Activated CD8-positive, alpha-beta memory T cell treated with anti-CD3 and anti-CD28 coated beads, Interleukin-2, amount 10 ng/mL, durations not matched to agents 7 days and 5 days (primary cell): ENCODE results near the gene TICRR. TPM values are rescaled to one million over a fixed set of nuclear protein-coding genes. Genes with fewer than 3 reads are reported as not detected.

Source experiments
- ATAC-seq: fragments of 150-1000 bp; cut with Tn5 transposase; one replicate; pipeline ENCODE4 v1.10.0; 2021; ENCODE audit warnings: moderate library complexity
- CTCF ChIA-PET: fragments of 350-600 bp; sonication (Branson Sonifier 250); formaldehyde crosslinking; loops from one replicate; lab custom pipeline; 2021; ENCODE audit warnings: antibody characterized with exemption; lab: Charles Lee
- DNase-seq: peaks from one replicate; pipeline ENCODE4 v3.0.0-alpha.2; 2020
- H3K27ac Mint-ChIP-seq: one replicate; pipeline ENCODE4 v1.8.0; 2021; ENCODE audit warnings: mild to moderate bottlenecking, mixed read lengths
- H3K27me3 Mint-ChIP-seq: one replicate; pipeline ENCODE4 v1.8.0; 2021; ENCODE audit warnings: mixed read lengths
- H3K36me3 Mint-ChIP-seq: one replicate; pipeline ENCODE4 v1.8.0; 2021; ENCODE audit warnings: mild to moderate bottlenecking, mixed read lengths
- H3K4me1 Mint-ChIP-seq: one replicate; pipeline ENCODE4 v1.8.0; 2021; ENCODE audit warnings: mixed read lengths
- H3K4me3 Mint-ChIP-seq: one replicate; pipeline ENCODE4 v1.8.0; 2021; ENCODE audit warnings: mild to moderate bottlenecking, moderate library complexity, mixed read lengths
- H3K9me3 Mint-ChIP-seq: one replicate; pipeline ENCODE4 v1.8.0; 2022; ENCODE audit warnings: low read depth, mixed read lengths
- total RNA-seq, 2 experiments: library from RNA; stranded (reverse); gene quantifications; one replicate each; pipeline ENCODE4 v1.2.3, GENCODE V29; 2021

TICRR gene
- total RNA-seq, 2 experiments from 2014 or later: 30.8 to 35.5 TPM

DNA sequence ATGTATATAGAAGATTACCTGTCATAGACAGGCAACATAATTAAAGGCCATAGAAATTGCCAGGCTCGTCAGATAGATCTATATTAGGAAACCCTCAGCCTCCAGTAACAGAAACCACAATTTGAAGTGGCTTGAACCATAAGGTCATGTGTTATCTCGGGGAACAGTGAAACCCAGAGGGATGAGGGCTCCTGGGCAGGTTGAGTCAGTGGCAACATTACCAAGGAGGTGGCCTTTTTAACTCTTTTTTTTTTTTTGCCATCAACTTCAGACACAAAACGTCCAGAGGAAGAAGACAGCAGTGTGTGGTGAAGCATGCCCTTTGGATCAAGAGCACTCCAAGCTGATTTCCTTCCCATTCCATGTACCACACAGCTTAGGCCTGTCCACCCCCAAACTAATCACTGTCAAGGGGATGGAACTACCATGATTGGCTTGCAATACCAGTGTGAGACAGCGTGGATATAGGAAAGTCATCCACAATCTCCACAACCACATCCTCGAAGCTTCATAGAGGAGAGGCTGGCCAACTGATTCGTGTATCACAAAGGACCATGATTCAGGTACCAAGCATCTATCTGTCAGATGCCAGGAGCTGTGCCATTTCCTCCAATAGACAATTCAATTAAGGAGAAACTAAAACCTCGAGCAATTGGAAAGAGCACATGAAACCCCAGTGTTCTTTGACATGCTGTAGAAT, 81.0 kb downstream of the TICRR start:
- no peak overlapping the region for H3K27ac Mint-ChIP-seq
- ATAC-seq (no peak), DNase-seq (no peak)
- peaks cover 61% of the 10 kb centered on the region for H3K27me3 Mint-ChIP-seq
- CTCF ChIA-PET: no interaction called here
- H3K4me3 Mint-ChIP-seq: no peak overlapping the region
- H3K9me3 Mint-ChIP-seq: no peaks in the 10 kb centered on the region
- H3K36me3 Mint-ChIP-seq: no peaks in the 10 kb centered on the region
- peaks cover 14% of the 10 kb centered on the region for H3K4me1 Mint-ChIP-seq

DNA sequence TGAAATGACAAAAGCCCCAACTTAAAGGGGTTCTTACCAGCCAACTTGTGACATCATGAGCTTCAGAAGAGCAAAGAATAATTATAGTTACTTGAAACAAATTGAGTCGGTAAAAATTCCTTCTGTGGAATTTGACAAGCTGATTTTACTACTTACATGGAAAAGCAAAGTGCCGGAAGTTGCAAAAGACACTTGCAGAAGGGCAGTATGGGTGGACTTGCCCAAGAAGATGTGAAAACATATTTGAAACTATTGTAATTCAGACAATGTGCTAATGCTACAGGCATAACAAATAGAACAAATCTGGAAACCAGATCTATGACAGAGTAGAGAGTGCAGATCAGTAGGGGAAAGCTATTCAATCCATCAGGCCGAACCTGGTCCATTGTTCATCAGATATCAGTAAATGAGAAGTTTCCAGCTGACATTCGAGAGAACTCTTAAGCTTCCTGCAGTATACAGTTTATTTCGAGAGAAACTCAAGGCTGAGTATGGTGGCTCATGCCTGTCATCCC, 82.5 kb downstream of the TICRR start:
- Mint-ChIP-seq H3K27me3 (peaks cover 61% of the 10 kb centered on the region), H3K4me3 (no peak overlapping the region), H3K4me1 (peaks cover 14% of the 10 kb centered on the region), H3K9me3 (no peaks in the 10 kb centered on the region), H3K27ac (no peak overlapping the region), H3K36me3 (no peaks in the 10 kb centered on the region)
- CTCF ChIA-PET: interaction anchor here (1.5 kb wide), 1 partner anchor 12 kb away, joined by 3 read pairs; no protein-coding TSS in a partner anchor
- DNase-seq (no peak), ATAC-seq (no peak)

DNA sequence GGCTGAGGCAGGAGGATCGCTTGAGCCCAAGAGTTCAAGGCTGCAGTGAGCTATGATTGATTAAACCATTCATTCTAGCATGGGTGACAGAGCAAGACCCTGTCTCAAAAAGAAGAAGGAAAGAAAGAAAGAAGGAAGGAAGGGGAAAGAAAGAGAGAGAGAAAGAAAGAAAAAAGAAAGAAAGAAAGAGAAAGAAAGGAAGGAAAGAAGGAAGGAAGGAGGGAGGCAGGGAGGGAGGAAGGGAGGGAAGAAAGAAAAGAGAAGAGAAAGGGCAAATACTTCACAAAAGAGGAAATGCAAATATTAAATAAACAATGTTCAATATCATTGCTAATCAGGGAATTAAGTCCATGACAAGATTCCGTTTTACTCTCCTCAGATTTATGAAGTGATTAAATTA, 84.0 kb downstream of the TICRR start:
- H3K36me3 Mint-ChIP-seq: no peaks in the 10 kb centered on the region
- H3K27me3 Mint-ChIP-seq: peaks cover 51% of the 10 kb centered on the region
- H3K4me3 Mint-ChIP-seq: no peak overlapping the region
- DNase-seq (no peak), ATAC-seq (no peak)
- H3K27ac Mint-ChIP-seq: no peak overlapping the region
- CTCF ChIA-PET: interaction anchor here (1.2 kb wide), 1 partner anchor 11 kb away, joined by 3 read pairs; no protein-coding TSS in a partner anchor
- no peaks in the 10 kb centered on the region for H3K9me3 Mint-ChIP-seq
- H3K4me1 Mint-ChIP-seq: peaks cover 13% of the 10 kb centered on the region

DNA sequence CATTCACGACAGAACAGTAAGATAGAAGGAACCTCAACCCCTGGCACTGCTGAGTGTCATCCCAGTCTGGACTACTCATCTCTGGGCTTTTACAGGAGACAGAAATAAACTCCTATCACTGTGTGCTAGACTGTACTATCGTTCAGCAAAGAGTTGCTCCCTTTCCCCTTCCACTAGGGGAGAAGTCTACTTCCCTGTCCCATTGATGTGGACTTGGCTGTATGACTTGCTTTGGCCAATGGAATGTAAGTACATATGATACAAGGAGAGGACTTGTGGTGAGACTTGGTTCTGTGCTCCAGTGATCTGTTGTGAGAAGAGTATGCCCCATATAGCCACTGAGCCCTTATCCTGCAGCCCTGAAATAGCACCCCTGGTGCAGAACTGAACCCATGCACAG, 85.3 kb downstream of the TICRR start:
- peaks cover 53% of the 10 kb centered on the region for H3K27me3 Mint-ChIP-seq
- H3K36me3 Mint-ChIP-seq: no peaks in the 10 kb centered on the region
- no peak for ATAC-seq

DNA sequence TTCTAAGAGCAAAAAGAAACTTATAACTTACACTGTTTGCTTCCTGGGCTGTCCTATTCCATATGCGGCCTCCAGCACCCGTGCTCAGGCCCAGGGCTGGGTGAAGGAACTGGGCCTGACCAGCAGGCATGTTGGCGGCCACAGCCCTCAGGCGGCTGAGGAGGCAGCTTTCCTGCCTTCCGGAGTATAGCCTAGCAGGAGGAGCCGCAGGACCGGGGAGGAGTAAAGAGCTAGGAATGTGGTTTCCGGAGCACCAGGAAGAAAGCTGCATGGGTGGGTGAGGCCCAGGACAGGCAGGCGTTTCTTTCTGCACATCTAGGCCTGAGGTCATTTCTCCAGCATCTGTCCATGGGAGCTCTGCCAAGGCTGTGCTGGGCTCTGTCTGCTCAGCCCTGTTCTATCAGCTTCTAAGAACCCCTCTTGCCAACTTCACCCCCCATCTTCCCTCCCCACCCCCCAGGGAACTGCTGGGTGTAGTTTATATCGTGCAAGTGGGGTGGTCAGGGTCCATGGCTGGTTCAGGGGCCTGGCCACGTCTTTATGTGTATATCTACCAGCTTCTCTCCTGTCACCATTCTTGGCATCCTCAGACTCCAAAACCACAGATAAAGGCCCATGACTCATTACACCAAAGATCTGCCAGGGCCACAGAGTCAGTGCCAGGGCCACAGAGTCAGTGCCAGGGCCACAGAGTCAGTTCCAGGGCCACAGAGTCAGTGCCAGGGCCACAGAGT, 87.8 kb downstream of the TICRR start:
- no peak for ATAC-seq
- Mint-ChIP-seq H3K4me1 (peaks cover 2% of the 10 kb centered on the region), H3K4me3 (no peak overlapping the region), H3K27me3 (peaks cover 31% of the 10 kb centered on the region), H3K9me3 (no peaks in the 10 kb centered on the region), H3K27ac (no peak overlapping the region), H3K36me3 (no peaks in the 10 kb centered on the region)
- CTCF ChIA-PET: interaction anchor here (1.1 kb wide), 1 partner anchor 10 kb away, joined by 3 read pairs; no protein-coding TSS in a partner anchor
- DNase-seq: no peak

More for the DNA sequence above, 85.3 kb downstream of the TICRR start:
- no peak overlapping the region for H3K4me3 Mint-ChIP-seq
- no peaks in the 10 kb centered on the region for H3K9me3 Mint-ChIP-seq
- CTCF ChIA-PET: no interaction called here
- H3K27ac Mint-ChIP-seq: no peak overlapping the region
- H3K4me1 Mint-ChIP-seq: peaks cover 9% of the 10 kb centered on the region
- DNase-seq: no peak

DNA sequence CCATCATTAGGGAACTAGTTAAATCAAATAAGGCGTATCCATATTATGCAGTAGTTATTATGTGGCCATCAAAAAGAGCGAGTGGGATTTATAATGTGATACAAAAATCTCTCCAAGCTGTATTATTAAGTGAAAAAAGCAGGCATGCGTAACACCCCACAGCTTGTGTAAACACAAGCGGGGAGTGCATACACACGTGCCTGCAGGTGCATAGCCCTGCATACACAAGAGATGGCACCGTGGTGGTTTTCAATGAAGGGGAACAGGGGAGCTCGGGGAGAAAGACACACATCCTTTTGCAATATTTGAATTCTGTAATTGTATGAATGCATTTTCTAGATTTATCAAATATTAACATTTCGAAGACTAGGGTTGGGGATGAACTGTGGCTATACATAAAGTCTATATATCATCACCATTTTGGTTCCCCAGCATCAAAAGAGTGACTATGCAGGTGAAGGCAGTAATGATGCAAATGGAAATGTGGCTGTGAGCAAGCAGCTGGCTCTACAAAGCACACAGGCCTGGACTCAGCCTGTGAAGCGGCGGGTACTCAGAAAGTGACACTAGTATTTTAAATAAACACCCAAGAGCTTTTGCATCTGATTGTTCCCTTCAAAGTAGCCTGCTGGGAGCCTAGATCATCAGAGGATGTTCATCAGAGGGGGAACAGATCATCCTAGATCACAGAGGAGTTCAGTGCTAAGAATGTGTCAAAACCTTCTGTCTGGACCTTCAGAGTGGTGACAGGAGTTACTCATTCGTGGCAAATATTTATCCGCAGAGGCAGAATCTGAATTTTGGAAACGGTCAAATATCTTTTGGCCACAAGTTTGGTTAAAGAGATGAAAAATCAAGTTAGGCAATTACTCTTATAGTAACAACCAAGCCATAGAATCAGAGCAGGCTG, 89.4 kb downstream of the TICRR start:
- H3K36me3 Mint-ChIP-seq: no peaks in the 10 kb centered on the region
- H3K4me3 Mint-ChIP-seq: peak overlapping the region; percentile 21
- no peak overlapping the region for H3K27ac Mint-ChIP-seq
- H3K9me3 Mint-ChIP-seq: no peaks in the 10 kb centered on the region
- CTCF ChIA-PET: interaction anchor here (1.7 kb wide), 1 partner anchor 17 kb away, joined by 4 read pairs; no protein-coding TSS in a partner anchor
- H3K27me3 Mint-ChIP-seq: peaks cover 25% of the 10 kb centered on the region
- ATAC-seq (no peak), DNase-seq (no peak)
- peaks cover 2% of the 10 kb centered on the region for H3K4me1 Mint-ChIP-seq

DNA sequence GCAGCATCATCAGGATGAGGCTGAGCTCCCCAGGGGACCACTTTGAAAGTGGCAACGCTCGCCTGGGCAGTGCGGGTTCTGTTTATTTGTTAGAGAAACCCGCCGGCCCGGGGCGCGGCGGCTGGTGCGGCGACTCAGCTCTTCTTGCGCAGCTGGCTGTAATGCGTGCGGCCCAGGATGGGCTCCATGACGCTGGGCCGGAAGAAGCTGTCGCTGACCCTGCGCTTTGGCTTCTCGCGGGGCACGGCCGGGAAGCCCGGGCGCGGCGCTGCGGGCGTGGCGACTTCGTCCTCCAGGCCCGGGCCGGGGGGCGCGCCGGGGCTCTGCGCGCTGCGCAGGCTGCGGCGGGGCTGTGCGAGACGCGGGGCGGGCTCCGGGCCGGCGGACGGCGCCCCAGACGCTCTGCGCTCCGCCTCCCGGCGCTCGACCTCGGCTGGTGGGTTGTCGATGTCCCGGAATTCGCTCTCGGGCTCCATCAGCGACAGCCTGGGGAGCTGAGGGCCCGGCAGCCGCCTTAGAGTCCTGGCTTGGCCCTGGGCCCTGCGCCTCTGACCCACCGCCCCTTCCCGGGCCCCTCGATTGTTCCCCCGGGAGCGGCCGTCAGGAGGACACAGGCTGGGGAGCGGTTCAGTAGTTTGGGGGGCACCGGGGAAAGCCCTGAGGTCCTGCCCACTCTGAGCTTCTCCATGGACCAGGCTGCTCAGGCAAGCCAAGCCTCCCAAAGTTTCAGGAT, 90.3 kb downstream of the TICRR start:
- CTCF ChIA-PET: interaction anchor here (1.7 kb wide), 1 partner anchor 18 kb away, joined by 4 read pairs; no protein-coding TSS in a partner anchor
- Mint-ChIP-seq H3K36me3 (no peaks in the 10 kb centered on the region), H3K4me1 (peaks cover 2% of the 10 kb centered on the region), H3K4me3 (no peak overlapping the region), H3K27me3 (peaks cover 19% of the 10 kb centered on the region), H3K27ac (no peak overlapping the region), H3K9me3 (no peaks in the 10 kb centered on the region)
- ATAC-seq: peak; percentile 84
- no peak for DNase-seq

DNA sequence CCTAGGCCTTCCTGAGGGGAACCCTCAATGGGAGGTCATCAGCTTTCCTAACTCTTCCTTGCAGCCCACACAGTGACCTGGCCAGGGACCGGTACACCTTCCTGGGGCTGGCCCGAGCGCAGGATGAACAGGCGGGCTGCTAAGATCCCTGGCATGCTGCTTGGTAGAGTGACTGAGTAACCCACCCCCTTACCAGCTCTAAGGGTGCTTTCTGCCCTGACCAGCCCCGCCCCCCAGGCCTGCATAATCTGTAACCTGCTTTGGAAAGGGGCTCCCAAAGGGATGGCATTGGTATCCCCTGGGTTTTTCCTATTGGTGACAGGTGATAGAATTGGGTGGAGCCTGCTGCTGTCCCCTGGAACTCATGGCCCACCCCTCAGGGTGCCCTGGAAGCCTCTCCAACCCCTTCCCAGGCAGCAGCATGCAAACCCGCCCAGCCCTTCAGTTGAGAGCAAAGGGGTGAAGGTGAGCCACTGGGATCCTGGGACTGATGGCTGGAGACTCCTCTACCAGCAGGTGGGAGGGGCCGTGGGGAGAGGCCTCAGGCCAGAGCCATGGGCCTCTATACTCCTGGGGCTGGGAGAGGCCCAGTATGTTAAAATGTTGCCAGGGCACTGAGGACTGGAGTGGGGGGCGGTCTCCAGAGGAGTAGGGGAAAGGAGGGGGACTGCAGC, 91.1 kb downstream of the TICRR start:
- ATAC-seq (no peak), DNase-seq (no peak)
- Mint-ChIP-seq H3K27ac (no peak overlapping the region), H3K27me3 (peaks cover 16% of the 10 kb centered on the region), H3K36me3 (no peaks in the 10 kb centered on the region), H3K4me1 (peaks cover 2% of the 10 kb centered on the region), H3K4me3 (no peak overlapping the region), H3K9me3 (no peaks in the 10 kb centered on the region)
- CTCF ChIA-PET: no interaction called here

DNA sequence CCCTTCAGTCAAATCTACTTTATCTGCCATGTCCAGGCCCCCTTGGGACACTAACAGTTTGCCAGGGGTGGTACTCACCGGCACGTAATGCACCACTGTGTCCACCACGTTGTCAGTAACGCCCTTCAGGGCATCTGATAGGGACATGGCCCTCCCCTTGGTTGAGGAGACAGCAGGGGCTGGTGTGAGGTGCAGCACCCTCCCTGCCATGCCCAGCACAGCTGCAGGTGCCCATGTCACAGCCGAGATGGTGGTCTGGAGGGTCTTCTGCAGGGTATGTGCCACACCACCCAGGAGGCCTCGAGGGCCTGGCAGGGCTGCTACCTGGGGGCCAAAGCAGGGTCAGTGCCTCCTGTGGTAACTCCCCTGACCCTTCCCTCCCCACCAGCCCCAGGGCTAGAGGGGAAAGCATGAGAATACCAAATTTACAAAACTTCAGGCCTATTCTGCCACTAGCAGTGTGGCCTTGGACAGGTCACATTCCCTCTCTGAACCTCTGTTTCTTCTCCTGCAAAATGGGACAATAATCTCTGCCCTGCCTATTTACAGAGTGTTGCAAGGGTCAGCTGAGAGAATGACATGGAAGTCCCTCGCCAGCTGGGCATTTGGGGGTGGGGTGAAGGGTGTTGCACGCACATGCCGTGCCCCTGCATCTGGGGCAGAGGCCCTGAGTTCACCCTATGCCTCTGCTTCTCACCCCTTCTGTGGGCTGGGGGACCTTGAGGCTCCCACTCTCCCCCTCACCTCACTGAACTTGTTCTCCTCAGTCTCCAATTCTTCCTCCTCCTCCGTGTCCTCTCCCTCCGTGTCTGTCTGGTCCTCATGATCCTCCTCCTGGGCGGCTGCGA, 91.8 kb downstream of the TICRR start:
- Mint-ChIP-seq H3K9me3 (no peaks in the 10 kb centered on the region), H3K27me3 (peaks cover 12% of the 10 kb centered on the region), H3K4me3 (no peak overlapping the region), H3K27ac (no peak overlapping the region), H3K4me1 (peaks cover 2% of the 10 kb centered on the region), H3K36me3 (no peaks in the 10 kb centered on the region)
- CTCF ChIA-PET: no interaction called here
- ATAC-seq (no peak), DNase-seq (no peak)

DNA sequence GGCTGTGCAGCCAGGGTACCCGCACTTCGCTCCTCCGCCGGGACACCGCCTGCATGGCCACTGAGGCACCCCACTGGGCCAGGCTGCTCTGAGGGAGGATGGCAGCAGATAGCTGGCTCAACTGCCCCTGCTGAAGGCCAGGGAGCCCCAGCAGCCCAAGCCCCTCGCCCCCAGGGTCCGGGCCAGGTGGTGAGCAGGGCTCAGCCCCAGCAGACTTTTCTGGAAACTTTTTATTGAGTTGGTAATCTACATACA, 92.4 kb downstream of the TICRR start:
- peaks cover 12% of the 10 kb centered on the region for H3K27me3 Mint-ChIP-seq
- CTCF ChIA-PET: no interaction called here
- H3K9me3 Mint-ChIP-seq: no peaks in the 10 kb centered on the region
- peaks cover 2% of the 10 kb centered on the region for H3K4me1 Mint-ChIP-seq
- DNase-seq (no peak), ATAC-seq (no peak)
- H3K4me3 Mint-ChIP-seq: no peak overlapping the region
- no peaks in the 10 kb centered on the region for H3K36me3 Mint-ChIP-seq
- H3K27ac Mint-ChIP-seq: no peak overlapping the region

DNA sequence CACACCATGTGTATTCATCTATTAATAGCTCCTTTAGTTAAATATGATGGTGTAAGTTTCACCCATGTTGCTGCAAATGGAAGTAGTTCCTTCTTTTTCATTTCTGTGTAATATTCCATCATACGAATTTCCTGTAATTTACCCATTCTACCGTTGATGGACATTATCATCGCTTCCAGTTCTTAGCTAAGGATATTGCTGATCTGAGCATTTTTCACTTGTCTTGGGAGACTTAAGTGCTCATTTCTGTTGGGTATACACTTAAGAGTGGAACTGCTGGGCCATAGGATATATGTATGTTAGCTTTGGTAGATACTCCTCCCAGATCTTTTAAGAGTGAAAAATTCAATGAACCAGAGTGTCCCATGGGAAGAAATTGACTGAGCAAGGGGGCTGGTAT, 92.9 kb downstream of the TICRR start:
- Mint-ChIP-seq H3K4me3 (no peak overlapping the region), H3K36me3 (no peaks in the 10 kb centered on the region), H3K27ac (no peak overlapping the region), H3K27me3 (peaks cover 12% of the 10 kb centered on the region), H3K9me3 (no peaks in the 10 kb centered on the region), H3K4me1 (peaks cover 2% of the 10 kb centered on the region)
- DNase-seq: no peak
- CTCF ChIA-PET: no interaction called here
- ATAC-seq: no peak
